NT2/D1 (cell line): ENCODE data around the gene AEBP2.

Experiments
- DNase-seq: peaks from one replicate; pipeline ENCODE4 v3.0.0-alpha.2; 2011; ENCODE audit warnings: low read depth, low spot score
- H3K27me3 ChIP-seq: 2 replicates; pipeline ENCODE4 v1.6.0; 2011; ENCODE audit warnings: mild to moderate bottlenecking; ENCODE audit not compliant: insufficient read length, insufficient read depth
- H3K36me3 ChIP-seq: 2 replicates; pipeline ENCODE4 v1.6.1; 2011; ENCODE audit warnings: mild to moderate bottlenecking, low read length, mixed read lengths; ENCODE audit not compliant: insufficient read depth, insufficient read length
- H3K4me1 ChIP-seq: 2 replicates; pipeline ENCODE4 v1.5.1; 2011; ENCODE audit not compliant: insufficient read depth, insufficient read length
- H3K4me3 ChIP-seq: 2 replicates; pipeline ENCODE4 v1.5.1; 2011; ENCODE audit warnings: low read depth; ENCODE audit not compliant: insufficient read length
- H3K9ac ChIP-seq: 2 replicates; pipeline ENCODE4 v1.6.0; 2011; ENCODE audit warnings: low read depth; ENCODE audit not compliant: insufficient read length
- H3K9me3 ChIP-seq: 2 replicates; pipeline ENCODE4 v1.5.1; 2011; ENCODE audit warnings: mild to moderate bottlenecking, low read length; ENCODE audit not compliant: insufficient read depth
- SUZ12 ChIP-seq: IDR thresholded peaks from 2 replicates; pipeline ENCODE4 v1.6.1; 2011; ENCODE audit not compliant: insufficient read length, insufficient read depth; ENCODE audit errors: extremely low read depth
- YY1 ChIP-seq: IDR thresholded peaks from 2 replicates; pipeline ENCODE4 v1.6.1; 2011; ENCODE audit not compliant: insufficient read length, insufficient read depth
- ZNF274 ChIP-seq: IDR thresholded peaks from 2 replicates; pipeline ENCODE4 v1.6.1; 2011; ENCODE audit warnings: mild to moderate bottlenecking, low read depth, low read length

AEBP2 gene

DNA sequence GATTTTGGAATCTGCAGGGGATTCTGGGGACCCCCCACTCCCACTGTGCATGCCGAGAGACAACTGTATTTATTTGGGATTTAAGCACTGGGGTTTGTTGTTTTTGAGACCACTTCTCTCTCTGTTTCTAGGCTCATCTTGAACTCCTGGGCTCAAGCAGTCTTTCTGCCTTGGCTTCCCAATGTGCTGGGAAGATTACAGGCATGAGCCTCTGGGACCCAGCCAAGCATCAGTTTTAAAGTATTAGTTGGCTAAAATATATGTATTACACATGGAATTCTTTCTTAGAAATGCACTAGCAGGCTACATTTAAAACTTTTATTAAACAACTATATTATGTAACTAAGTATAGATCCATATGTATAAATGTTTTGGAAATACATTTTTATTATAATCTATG lies 78.3 kb downstream of the AEBP2 start:
- DNase-seq: no peak
- TF ChIP-seq ZNF274: no peak
- TF ChIP-seq SUZ12: no peak
- TF ChIP-seq YY1: no peak
- Histone ChIP-seq H3K27me3 (no peaks in the 10 kb centered on the region), H3K4me3 (no peak overlapping the region), H3K9ac (no peak overlapping the region), H3K36me3 (peaks cover 65% of the 10 kb centered on the region), H3K4me1 (no peaks in the 10 kb centered on the region), H3K9me3 (no peaks in the 10 kb centered on the region)

DNA sequence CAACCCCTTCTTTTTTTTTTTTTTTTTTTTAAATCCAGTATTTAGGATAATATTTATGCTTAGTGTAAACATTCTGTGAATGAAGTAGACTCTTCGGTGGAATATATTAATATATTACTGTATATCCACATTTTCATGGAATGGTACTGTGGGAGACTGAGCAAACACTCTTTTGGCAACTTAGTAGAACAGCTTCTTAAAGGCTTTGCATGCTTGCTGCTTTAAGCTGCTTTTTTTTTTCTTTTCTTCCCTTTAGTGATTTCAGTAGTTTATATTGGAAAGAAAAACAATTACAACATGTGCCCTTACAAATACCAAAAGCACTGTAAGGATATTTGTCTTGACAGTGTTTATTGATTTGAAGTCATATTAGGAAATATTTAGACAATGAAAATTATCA lies 78.9 kb downstream of the AEBP2 start:
- Histone ChIP-seq H3K9me3 (no peaks in the 10 kb centered on the region), H3K9ac (no peak overlapping the region), H3K4me3 (no peak overlapping the region), H3K27me3 (no peaks in the 10 kb centered on the region), H3K36me3 (peaks cover 61% of the 10 kb centered on the region), H3K4me1 (no peaks in the 10 kb centered on the region)
- TF ChIP-seq ZNF274: no peak
- TF ChIP-seq SUZ12: no peak
- TF ChIP-seq YY1: no peak
- no peak for DNase-seq

DNA sequence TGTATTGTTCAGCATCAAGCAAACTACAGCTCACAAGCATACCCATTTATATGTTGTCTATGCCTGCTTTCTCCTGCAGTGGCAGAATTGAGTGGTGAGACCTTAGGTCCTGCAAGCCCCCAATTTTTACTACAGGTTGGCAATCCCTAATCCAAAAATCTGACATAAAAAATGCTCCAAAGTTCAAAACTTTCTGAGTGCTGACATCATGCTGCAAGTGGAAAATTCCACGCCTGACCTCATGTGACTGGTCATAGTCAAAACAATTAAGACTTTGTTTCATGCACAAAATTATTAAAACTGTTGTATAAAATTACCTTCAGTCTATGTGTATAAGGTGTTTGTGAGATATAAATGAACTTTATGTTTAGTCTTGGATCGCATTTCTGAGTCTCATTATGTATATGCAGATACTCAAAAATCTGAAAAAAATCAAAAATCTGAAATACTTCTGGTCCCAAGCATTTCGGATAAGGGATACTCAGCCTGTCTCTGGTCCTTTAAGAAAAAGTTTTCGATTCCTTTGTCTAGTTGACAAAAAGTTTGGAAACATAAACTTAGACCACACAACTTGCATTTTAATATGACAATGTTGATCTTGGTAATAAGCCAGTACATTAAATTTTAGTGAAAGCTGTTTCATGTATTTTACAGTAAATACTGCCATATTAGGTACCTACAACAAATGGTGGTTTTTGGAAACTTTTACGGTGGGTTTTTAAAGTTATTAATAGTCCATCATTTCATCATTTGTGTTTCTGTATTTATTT lies 81.5 kb downstream of the AEBP2 start:
- Histone ChIP-seq H3K4me1 (no peaks in the 10 kb centered on the region), H3K9ac (no peak overlapping the region), H3K27me3 (no peaks in the 10 kb centered on the region), H3K36me3 (peaks cover 42% of the 10 kb centered on the region), H3K4me3 (no peak overlapping the region), H3K9me3 (no peaks in the 10 kb centered on the region)
- TF ChIP-seq ZNF274: no peak
- TF ChIP-seq YY1: no peak
- TF ChIP-seq SUZ12: no peak
- DNase-seq: no peak

DNA sequence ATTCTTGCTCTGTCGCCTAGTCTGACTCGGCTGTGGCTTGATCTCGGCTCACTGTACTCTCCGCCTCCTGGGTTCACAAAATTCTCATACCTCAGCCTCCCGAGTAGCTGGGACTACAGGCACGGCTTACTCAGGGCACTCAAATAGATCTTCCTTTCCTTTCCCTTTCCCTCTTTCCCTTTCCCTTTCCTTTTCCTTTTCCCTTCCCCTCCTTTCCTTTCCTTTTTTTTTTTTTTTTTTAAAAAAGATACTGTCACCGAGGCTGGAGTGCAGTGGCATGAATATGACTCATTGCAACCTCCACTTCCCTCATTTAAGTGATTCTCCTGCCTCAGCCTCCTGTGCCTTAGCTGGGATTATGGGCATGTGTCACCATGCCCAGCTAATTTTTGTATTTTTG lies 86.0 kb downstream of the AEBP2 start:
- H3K4me1 ChIP-seq: no peaks in the 10 kb centered on the region
- H3K9ac ChIP-seq: no peak overlapping the region
- DNase-seq: no peak
- H3K36me3 ChIP-seq: peaks cover 14% of the 10 kb centered on the region
- no peak for TF ChIP-seq SUZ12
- no peak for TF ChIP-seq YY1
- TF ChIP-seq ZNF274: no peak
- H3K27me3 ChIP-seq: no peaks in the 10 kb centered on the region
- no peak overlapping the region for H3K4me3 ChIP-seq
- no peaks in the 10 kb centered on the region for H3K9me3 ChIP-seq

DNA sequence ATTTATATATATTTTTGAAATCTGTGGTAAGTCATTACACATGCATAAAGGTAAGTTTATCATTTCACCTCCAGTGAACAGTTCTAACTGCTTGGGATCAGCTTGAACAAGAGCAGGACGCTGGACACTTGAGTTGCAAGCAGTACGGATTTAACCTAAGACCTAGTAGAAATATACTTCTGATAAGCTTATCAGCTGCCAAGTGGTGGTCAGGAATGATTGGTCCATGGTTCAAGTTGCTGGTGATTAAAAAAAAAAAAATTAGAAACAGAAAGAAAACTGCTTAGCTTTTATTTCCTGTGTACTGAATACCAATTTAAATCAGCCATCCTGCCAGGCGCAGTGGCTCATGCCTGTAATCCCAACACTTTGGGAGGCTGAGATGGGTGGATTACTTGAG lies 88.6 kb downstream of the AEBP2 start:
- no peak for DNase-seq
- no peak overlapping the region for H3K9ac ChIP-seq
- no peak for TF ChIP-seq YY1
- TF ChIP-seq SUZ12: no peak
- H3K4me3 ChIP-seq: no peak overlapping the region
- H3K27me3 ChIP-seq: no peaks in the 10 kb centered on the region
- no peaks in the 10 kb centered on the region for H3K36me3 ChIP-seq
- no peaks in the 10 kb centered on the region for H3K4me1 ChIP-seq
- no peaks in the 10 kb centered on the region for H3K9me3 ChIP-seq

DNA sequence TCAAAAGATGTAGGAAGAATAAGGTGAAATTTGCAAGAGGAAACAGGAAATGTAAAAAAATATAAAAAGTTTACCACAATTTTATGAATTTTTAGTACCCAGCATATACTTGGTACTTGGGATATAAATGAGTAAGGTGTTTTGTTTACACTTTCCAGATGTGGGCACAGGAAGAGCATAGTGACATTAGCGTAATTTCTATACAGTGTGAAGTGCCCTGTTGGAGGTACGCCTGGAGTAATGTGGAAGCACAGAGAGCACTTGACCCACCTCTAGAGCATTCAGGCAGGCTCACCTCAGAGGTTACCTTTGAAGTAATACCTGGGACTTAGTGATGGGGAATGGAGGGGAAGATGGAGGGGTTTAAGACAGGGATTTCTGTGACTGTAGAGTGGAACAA lies 89.5 kb downstream of the AEBP2 start:
- H3K36me3 ChIP-seq: no peaks in the 10 kb centered on the region
- DNase-seq: no peak
- H3K4me3 ChIP-seq: no peak overlapping the region
- H3K9ac ChIP-seq: no peak overlapping the region
- TF ChIP-seq SUZ12: no peak
- no peak for TF ChIP-seq ZNF274
- no peak for TF ChIP-seq YY1
- H3K9me3 ChIP-seq: no peaks in the 10 kb centered on the region
- no peaks in the 10 kb centered on the region for H3K27me3 ChIP-seq
- no peaks in the 10 kb centered on the region for H3K4me1 ChIP-seq

DNA sequence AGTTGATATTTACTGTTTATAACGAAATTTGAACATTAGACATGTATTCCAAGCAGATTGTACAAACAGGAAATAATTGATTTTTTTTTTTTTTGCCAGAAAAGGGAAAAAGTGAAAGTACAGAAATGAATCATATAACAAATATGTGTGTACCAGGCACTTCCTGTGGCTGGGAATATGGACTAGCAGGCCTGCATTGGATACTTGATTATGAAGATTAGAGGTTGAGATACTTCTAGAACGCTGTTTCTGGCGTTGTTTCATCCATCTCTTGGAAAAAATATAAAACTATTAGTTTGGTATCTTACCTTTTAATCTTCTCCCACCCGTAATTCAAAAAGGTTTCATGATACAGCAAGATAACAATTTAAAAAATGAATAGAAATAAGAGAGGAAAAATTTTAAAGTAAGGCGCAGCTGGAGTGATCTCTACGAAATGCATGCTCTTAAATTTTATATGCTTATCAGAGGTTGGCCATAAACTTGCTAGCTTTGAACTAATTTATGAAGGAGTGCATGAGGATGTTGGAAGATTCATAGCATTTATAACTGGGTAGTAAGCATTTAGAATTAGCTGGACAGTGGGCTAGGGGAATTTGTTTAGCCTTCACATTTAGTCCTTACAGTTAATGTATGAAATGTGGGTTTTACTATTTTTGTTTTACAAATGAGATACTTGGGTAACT lies 90.8 kb downstream of the AEBP2 start:
- Histone ChIP-seq H3K9me3 (no peaks in the 10 kb centered on the region), H3K36me3 (no peaks in the 10 kb centered on the region), H3K9ac (no peak overlapping the region), H3K4me1 (no peaks in the 10 kb centered on the region), H3K27me3 (no peaks in the 10 kb centered on the region), H3K4me3 (no peak overlapping the region)
- TF ChIP-seq SUZ12: no peak
- no peak for TF ChIP-seq YY1
- no peak for TF ChIP-seq ZNF274
- DNase-seq: no peak
